Measurements from ENCODE around the gene TTC9C. TPM values are rescaled to one million over a fixed set of nuclear protein-coding genes. Genes with fewer than 3 reads are reported as not detected.

The TTC9C gene, protein sequence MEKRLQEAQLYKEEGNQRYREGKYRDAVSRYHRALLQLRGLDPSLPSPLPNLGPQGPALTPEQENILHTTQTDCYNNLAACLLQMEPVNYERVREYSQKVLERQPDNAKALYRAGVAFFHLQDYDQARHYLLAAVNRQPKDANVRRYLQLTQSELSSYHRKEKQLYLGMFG
- 10 to 100 TPM; 13.1 to 53.0 (median 47.1) TPM for total RNA-seq
- 10 to 100 TPM; 12.0 to 29.3 TPM for polyA plus RNA-seq
- 12.8 reads per million, percentile 41 among the genes with 10 or more reads in this experiment for total RNA-seq

DNA sequence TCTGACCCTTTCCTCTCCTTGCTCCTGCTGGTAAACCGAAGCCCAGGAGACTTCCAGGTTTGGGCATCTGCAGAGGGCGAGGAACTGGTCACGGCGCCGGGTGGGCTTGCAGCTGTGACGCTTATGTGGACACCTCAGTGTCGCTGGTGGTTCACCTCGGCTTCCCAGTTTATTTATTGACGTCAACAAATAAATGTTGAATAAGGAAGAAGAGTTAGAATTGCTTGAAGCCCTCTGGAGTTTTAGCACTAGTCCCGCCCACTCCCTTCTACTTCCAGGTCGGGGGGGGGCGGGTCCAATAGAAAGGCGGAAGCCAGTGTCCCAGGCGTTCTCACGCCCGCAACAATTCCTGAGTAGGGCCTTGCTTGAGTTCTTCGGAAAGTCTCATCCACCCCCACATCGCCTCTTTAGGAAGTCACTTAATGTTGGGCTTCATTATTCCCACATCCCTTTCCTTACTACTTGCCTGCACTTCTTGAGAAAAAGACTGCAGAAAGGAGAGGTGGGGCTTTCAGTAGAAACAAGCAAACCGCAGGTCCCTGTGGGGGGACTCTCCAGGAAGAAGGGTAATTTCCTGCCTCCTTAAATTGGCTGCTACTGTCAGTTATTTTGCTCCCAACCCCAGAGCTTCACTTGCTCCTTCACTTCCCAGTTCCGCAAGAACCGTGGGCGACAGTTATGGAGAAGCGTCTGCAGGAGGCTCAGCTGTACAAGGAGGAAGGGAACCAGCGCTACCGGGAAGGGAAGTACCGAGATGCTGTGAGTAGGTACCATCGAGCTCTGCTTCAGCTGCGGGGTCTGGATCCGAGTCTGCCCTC is at the start of gene TTC9C:
Gene TTC9C, plus strand, starts transcription at position 316 of the 818 bp plus-strand sequence. Its CDS starts 363 bp downstream, at position 679.
- CTCF ChIA-PET: interaction anchor here (0.6 to 3.3 kb wide), 8 partner anchors 18 to 112 kb away, joined by 4 to 17 read pairs (median 6); partner anchors contain the start of genes TAF6L, TMEM179B, WDR74 and ZBTB3
- H3K4me3 ChIP-seq (ENCODE audit: low read length): peak within 1 kb of the TSS; percentile 87
- peaks cover 22 to 60% (median 53%) of the 10 kb centered on the region in 7 donors for H3K4me1 Mint-ChIP-seq

DNA sequence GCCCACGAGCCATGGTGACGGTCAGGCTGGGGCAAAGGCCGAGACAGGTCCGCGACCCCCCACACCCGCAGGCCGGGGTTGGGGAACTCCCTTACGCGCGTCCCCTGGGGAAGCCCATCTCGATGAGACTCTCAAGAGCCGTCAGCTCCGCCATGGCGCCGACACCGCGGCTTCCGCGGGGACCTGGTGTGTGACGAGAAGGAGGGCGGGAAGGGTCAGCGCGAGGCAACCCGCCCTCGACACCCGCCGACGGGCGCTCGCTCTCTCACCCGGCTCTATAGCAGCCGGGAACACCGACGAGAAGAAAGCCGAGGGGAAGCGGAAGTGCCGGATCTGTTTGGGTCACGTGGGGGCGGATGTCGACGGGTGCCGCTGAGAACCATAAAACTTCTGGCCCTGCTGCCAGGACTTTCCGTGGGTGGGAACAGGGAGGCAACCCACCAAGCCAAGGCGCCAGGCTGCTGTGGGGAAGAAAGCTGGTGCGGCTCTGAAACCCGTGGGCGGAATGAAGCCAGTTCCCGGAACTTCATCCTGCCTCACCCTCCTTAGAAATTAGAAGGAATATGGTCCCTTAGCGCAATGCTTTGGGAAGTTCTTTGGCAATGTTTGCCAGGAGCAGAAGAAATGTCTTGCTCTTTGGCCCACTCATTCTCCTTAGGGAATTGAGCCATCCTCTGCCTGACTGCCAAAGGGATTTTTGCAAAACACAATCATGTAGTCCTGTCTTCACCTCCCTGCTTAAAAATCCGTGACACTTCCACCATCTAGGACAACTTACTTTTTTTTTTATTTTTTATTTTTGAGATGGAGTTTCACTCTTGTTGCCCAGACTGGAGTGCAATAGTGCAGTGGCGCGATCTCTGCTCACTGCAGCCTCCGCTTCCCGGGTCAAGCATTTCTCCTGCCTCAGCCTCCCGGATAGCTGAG is 49.3 kb upstream of the TTC9C start, which contains the start of gene UBXN1:
Gene UBXN1, minus strand, starts transcription at position 304 of the 927 bp plus-strand sequence. Its CDS starts 150 bp downstream, at position 154.
- peaks cover 0 to 29% (median 3%) of the 10 kb centered on the region in 3 experiments for H3K36me3 ChIP-seq (ENCODE audit: control insufficient read depth in 2 of 3, insufficient read depth in 3 of 3, low read length in 3 of 3)
- H3K9me3 ChIP-seq (ENCODE audit: control insufficient read depth in 2 of 3, low read length in 3 of 3): no peaks in the 10 kb centered on the region
- Mint-ChIP-seq H3K27me3 (no peaks in the 10 kb centered on the region), H3K36me3 (peaks cover 4 to 21% (median 10%) of the 10 kb centered on the region in 5 donors), H3K9me3 (no peaks in the 10 kb centered on the region), H3K27ac (peak within 1 kb of the TSS; percentile 88 to 98 (median 94)), H3K4me1 (peaks cover 19 to 41% (median 37%) of the 10 kb centered on the region in 7 donors), H3K4me3 (peak within 1 kb of the TSS; percentile 86 to 93 (median 90))
- peak within 1 kb of the TSS; percentile 98 for H3K27ac ChIP-seq (ENCODE audit: low read depth, low read length)
- peak within 1 kb of the TSS; percentile 87 for H3K4me3 ChIP-seq (ENCODE audit: low read length)
- H3K4me1 ChIP-seq (ENCODE audit: control insufficient read depth in 2 of 2, insufficient read depth in 2 of 2, low read length in 2 of 2): peaks cover 13 to 15% of the 10 kb centered on the region in 2 donors
- no peaks in the 10 kb centered on the region for H3K27me3 ChIP-seq (ENCODE audit: control insufficient read depth in 2 of 2, insufficient read depth in 2 of 2, low read length in 2 of 2)
- peak; percentile 63 to 84 (median 81) for DNase-seq
- ChIA-PET CTCF (interaction anchor here (0.6 to 2.4 kb wide), 5 partner anchors 16 to 182 kb away, joined by 3 to 24 read pairs (median 7); partner anchors contain the start of genes STX5 and TUT1), POLR2A (interaction anchor here (0.6 to 9.2 kb wide), 14 partner anchors 11 to 201 kb away, joined by 3 to 157 read pairs (median 5); partner anchors contain the start of genes C11orf98, CSKMT, INTS5 and LBHD1)
- ATAC-seq: peak; percentile 91
- intact Hi-C loops (cut with micrococcal nuclease): loop anchor here (1.0 to 10.0 kb wide), 11 partner anchors 8 to 254 kb away; partner anchors contain the start of genes HNRNPUL2 (in 2 of the 2), INTS5 (in 2 of the 2), TUT1 (in 2 of the 2) and UQCC3 (in 2 of the 2)

More for the DNA sequence above, at the start of gene TTC9C:
- Mint-ChIP-seq H3K36me3 (peaks cover 3 to 38% (median 23%) of the 10 kb centered on the region in 5 donors), H3K4me3 (peak within 1 kb of the TSS; percentile 91 to 99 (median 96)), H3K9me3 (peaks cover 0 to 8% (median 0%) of the 10 kb centered on the region in 11 donors), H3K27ac (peak within 1 kb of the TSS; percentile 95 to 100 (median 98)), H3K27me3 (peaks cover 0 to 2% (median 0%) of the 10 kb centered on the region in 5 donors)
- H3K36me3 ChIP-seq (ENCODE audit: control insufficient read depth in 2 of 3, insufficient read depth in 3 of 3, low read length in 3 of 3): peaks cover 3 to 30% (median 5%) of the 10 kb centered on the region in 3 experiments
- H3K4me1 ChIP-seq (ENCODE audit: control insufficient read depth in 2 of 2, insufficient read depth in 2 of 2, low read length in 2 of 2): peaks cover 36 to 43% of the 10 kb centered on the region in 2 donors
- DNase-seq: peak; percentile 53 to 88 (median 86)
- intact Hi-C loops (cut with micrococcal nuclease): loop anchor here (1.0 to 5.0 kb wide), 5 partner anchors 26 to 136 kb away; partner anchors contain the start of genes ZBTB3 (in 2 of the 2), TAF6L (in 1 of the 2) and TUT1 (in 1 of the 2)
- no peaks in the 10 kb centered on the region for H3K27me3 ChIP-seq (ENCODE audit: control insufficient read depth in 2 of 2, insufficient read depth in 2 of 2, low read length in 2 of 2)
- POLR2A ChIA-PET: interaction anchor here (0.6 to 17.5 kb wide), 41 partner anchors 9 to 174 kb away, joined by 3 to 347 read pairs (median 7); partner anchors contain the start of genes BSCL2, C11orf98, CSKMT and GNG3
- peak within 1 kb of the TSS; percentile 92 for H3K27ac ChIP-seq (ENCODE audit: low read depth, low read length)
- peak; percentile 49 for ATAC-seq
- no peaks in the 10 kb centered on the region for H3K9me3 ChIP-seq (ENCODE audit: control insufficient read depth in 2 of 3, low read length in 3 of 3)

DNA sequence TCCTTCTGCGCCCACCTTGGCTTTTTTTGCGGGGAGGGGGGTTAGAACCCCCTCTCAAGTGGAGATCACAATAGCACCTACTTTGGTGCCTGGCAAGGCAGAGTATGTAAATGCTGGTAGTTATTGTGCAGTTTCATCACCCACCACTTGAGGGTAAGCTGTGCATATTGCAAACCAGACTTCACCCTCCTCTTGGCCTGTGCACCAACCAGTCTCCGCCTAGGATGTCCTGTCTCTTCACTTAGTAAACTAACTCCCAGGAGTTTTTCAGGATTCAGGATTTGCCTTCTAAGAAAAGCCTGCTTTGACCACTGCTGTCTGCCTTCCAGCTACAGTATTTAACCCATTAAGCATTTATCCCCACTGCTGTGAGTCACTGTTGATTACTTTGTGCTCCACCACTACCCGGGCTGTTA is 47.5 kb upstream of the TTC9C start:
- Histone ChIP-seq H3K4me3 (ENCODE audit: low read length) (no peak overlapping the region), H3K9me3 (ENCODE audit: control insufficient read depth in 2 of 3, low read length in 3 of 3) (no peaks in the 10 kb centered on the region), H3K36me3 (ENCODE audit: control insufficient read depth in 2 of 3, insufficient read depth in 3 of 3, low read length in 3 of 3) (peaks cover 0 to 24% (median 3%) of the 10 kb centered on the region in 3 experiments), H3K27ac (ENCODE audit: low read depth, low read length) (peak overlapping the region; percentile 24), H3K4me1 (ENCODE audit: control insufficient read depth in 2 of 2, insufficient read depth in 2 of 2, low read length in 2 of 2) (peaks cover 13 to 15% of the 10 kb centered on the region in 2 donors), H3K27me3 (ENCODE audit: control insufficient read depth in 2 of 2, insufficient read depth in 2 of 2, low read length in 2 of 2) (no peaks in the 10 kb centered on the region)
- Mint-ChIP-seq H3K27me3 (no peaks in the 10 kb centered on the region), H3K36me3 (peaks cover 0 to 16% (median 6%) of the 10 kb centered on the region in 5 donors), H3K4me1 (peaks cover 15 to 35% (median 32%) of the 10 kb centered on the region in 7 donors), H3K4me3 (peak overlapping the region; percentile 51 to 89 (median 78)), H3K9me3 (no peaks in the 10 kb centered on the region), H3K27ac (peak overlapping the region; percentile 73 to 92 (median 84))
- ATAC-seq: peak; percentile 76
- ChIA-PET POLR2A (interaction anchor here (0.8 to 9.2 kb wide), 18 partner anchors 9 to 201 kb away, joined by 3 to 157 read pairs (median 4); partner anchors contain the start of genes B3GAT3, C11orf98, CSKMT and INTS5), CTCF (interaction anchor here (0.7 to 2.4 kb wide), 13 partner anchors 9 to 173 kb away, joined by 3 to 24 read pairs (median 4); partner anchors contain the start of genes BSCL2, CSKMT, GNG3 and LBHD1)
- intact Hi-C loops (cut with micrococcal nuclease): loop anchor here (1.0 to 2.0 kb wide), 3 partner anchors 13 to 344 kb away; no protein-coding TSS in a partner anchor
- DNase-seq: peak in 7 of 9 donors; percentile 44 to 64 (median 55)

DNA sequence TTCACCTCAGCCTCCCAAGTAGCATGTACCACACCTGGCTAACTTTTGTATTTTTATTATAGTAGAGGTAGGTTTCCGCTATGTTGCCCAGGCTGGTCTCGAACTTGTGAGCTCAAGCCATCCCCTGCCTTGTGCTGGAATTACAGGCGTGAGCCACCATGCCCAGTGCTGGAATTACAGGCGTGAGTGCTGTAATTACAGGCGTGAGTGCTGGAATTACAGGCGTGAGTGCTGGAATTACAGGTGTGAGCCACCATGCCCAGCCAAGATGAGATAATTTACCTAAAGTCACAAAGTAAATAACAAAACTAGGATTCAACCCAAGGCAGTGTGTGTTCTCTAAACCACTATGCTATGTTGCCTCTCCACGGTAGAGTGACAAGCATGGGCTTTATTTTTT is 45.8 kb upstream of the TTC9C start:
- DNase-seq (no peak), ATAC-seq (no peak)
- peaks cover 0 to 6% (median 4%) of the 10 kb centered on the region in 5 donors for H3K27me3 Mint-ChIP-seq
- no peak overlapping the region for H3K4me3 Mint-ChIP-seq
- CTCF ChIA-PET: no interaction called here
- no peak overlapping the region for H3K27ac Mint-ChIP-seq
- intact Hi-C loops (cut with micrococcal nuclease): no loop called here
- no peak overlapping the region for H3K4me3 ChIP-seq (ENCODE audit: low read length)
- peaks cover 10 to 25% (median 21%) of the 10 kb centered on the region in 7 donors for H3K4me1 Mint-ChIP-seq
- H3K27me3 ChIP-seq (ENCODE audit: control insufficient read depth in 2 of 2, insufficient read depth in 2 of 2, low read length in 2 of 2): no peaks in the 10 kb centered on the region
- peaks cover 0 to 9% (median 3%) of the 10 kb centered on the region in 3 experiments for H3K36me3 ChIP-seq (ENCODE audit: control insufficient read depth in 2 of 3, insufficient read depth in 3 of 3, low read length in 3 of 3)
- POLR2A ChIA-PET: no interaction called here
- H3K9me3 ChIP-seq (ENCODE audit: control insufficient read depth in 2 of 3, low read length in 3 of 3): no peaks in the 10 kb centered on the region
- H3K36me3 Mint-ChIP-seq: peaks cover 0 to 6% (median 5%) of the 10 kb centered on the region in 5 donors
- H3K27ac ChIP-seq (ENCODE audit: low read depth, low read length): no peak overlapping the region
- no peaks in the 10 kb centered on the region for H3K9me3 Mint-ChIP-seq
- H3K4me1 ChIP-seq (ENCODE audit: control insufficient read depth in 2 of 2, insufficient read depth in 2 of 2, low read length in 2 of 2): peaks cover 9 to 13% of the 10 kb centered on the region in 2 donors

DNA sequence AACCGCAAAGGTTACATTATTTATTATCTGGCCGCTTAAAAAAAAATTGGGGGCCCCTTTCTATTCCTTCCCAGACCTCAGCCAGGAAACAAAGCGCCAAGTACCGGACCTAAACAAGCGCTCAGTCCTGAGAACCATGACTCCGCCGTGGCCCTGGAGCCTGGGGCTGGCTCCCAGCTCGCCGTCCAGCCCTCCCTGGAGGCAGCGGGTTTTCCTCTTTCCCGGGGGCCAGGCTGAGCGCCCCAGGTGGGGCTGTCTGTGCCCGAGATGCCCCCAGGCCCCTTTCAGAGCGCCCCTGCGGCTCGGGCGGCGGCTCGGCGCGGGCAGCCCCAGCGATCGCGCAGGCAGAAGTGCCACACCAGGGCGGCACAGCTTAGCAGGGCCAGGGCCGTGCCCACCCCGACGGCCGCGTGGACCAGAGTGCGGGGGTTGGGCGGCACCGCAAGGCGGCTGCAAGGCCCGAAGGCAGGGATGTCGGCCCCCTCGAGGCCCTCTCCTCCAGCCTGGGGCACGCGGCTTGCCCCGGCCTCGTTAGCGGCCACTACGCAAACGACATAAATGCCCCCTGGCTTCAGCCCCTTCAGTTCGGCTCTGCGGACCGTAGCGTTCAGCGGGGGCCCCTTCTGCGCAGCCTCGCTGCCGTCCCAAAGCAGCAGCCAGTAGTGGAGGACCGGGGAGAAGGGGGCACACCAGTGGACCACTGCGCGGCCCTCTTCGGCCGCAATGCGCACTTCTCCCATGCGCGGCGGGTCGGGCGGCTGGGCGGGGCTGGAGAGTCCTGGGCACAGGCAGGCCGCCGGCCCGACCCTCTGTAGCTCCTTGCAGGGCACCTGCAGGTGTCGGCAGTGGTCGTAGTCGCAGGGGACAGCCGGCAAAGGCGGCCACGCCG is 40.5 kb upstream of the TTC9C start:
- ChIA-PET POLR2A (interaction anchor here (0.6 to 1.6 kb wide), 10 partner anchors 11 to 97 kb away, joined by 3 to 6 read pairs (median 3); partner anchors contain the start of genes C11orf98, CSKMT, LBHD1 and TUT1), CTCF (interaction anchor here (0.7 kb wide), 1 partner anchor 11 kb away, joined by 3 read pairs; no protein-coding TSS in a partner anchor)
- H3K4me1 Mint-ChIP-seq: no peaks in the 10 kb centered on the region
- intact Hi-C loops (cut with micrococcal nuclease): no loop called here
- H3K4me3 Mint-ChIP-seq: no peak overlapping the region
- H3K27ac Mint-ChIP-seq: no peak overlapping the region
- peaks cover 0 to 20% (median 11%) of the 10 kb centered on the region in 5 donors for H3K36me3 Mint-ChIP-seq
- H3K27ac ChIP-seq (ENCODE audit: low read depth, low read length): no peak overlapping the region
- ATAC-seq: no peak
- no peaks in the 10 kb centered on the region for H3K9me3 Mint-ChIP-seq
- H3K4me1 ChIP-seq (ENCODE audit: control insufficient read depth in 2 of 2, insufficient read depth in 2 of 2, low read length in 2 of 2): no peaks in the 10 kb centered on the region
- H3K27me3 Mint-ChIP-seq: peaks cover 6 to 13% (median 10%) of the 10 kb centered on the region in 5 donors
- H3K27me3 ChIP-seq (ENCODE audit: control insufficient read depth in 2 of 2, insufficient read depth in 2 of 2, low read length in 2 of 2): no peaks in the 10 kb centered on the region
- no peak overlapping the region for H3K4me3 ChIP-seq (ENCODE audit: low read length)
- no peak for DNase-seq
- H3K36me3 ChIP-seq (ENCODE audit: control insufficient read depth in 2 of 3, insufficient read depth in 3 of 3, low read length in 3 of 3): peaks cover 0 to 30% (median 0%) of the 10 kb centered on the region in 3 experiments
- H3K9me3 ChIP-seq (ENCODE audit: control insufficient read depth in 2 of 3, low read length in 3 of 3): no peaks in the 10 kb centered on the region

Measured in naive thymus-derived CD4-positive, alpha-beta T cell (primary cell).